Neural progenitor cell (in vitro differentiated cells): Measurements from ENCODE around the gene VAMP1.
"Not testable (repeated sequence)": the region's sequence is repeated elsewhere in the genome, so short reads cannot be mapped to it uniquely, and the experiment has no call there.

Experiments
- EZH2 ChIP-seq: fragments of 200-600 bp; sonication (generic); IDR thresholded peaks from 2 replicates; pipeline ENCODE4 v1.6.1; 2017; ENCODE audit warnings: antibody characterized with exemption, mild to moderate bottlenecking, moderate library complexity
- EZH2phosphoT487 ChIP-seq: fragments of 200-600 bp; sonication (generic); IDR thresholded peaks from 2 replicates; pipeline ENCODE4 v1.6.1; 2017; ENCODE audit warnings: antibody characterized with exemption
- TF ChIP-seq, protein P1 (sequence below): fragments of 200-600 bp; sonication (generic); IDR thresholded peaks from 2 replicates; pipeline ENCODE4 v1.5.1; 2017; ENCODE audit warnings: antibody characterized with exemption, mild to moderate bottlenecking

DNA sequence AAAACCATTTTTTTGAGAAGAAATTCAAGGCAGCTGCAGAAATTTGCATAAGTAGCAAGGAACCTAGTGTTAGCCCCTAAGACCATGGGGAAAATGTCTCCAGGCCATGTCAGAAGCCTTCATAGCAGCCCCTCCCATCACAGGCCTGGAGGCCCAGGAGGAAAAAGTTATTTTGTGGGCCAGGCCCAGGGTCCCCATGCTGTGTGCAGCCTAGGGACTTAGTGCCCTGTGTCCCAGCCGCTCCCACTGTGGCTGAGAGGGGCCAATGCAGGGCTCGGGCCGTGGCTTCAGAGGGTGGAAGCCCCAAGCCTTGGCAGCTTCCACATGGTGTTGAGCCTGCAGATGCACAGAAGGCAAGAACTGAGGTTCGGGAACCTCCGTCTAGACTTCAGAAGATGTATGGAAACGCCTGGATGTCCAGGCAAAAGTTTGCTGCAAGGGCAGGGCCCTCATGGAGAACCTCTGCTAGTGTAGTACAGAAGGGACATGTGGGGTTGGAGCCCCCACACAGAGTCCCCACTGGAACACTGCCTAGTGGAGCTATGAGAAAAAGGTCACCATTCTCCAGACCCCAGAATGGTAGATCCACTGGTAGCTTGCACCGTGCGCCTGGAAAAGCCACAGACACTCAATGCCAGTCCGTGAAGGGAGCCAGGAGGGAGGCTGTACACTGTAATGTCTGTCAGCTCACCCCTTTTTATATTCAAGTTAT is 2.8 kb downstream of the VAMP1 start:
- not testable (repeated sequence) for TF ChIP-seq EZH2, EZH2phosphoT487
- TF ChIP-seq, protein P1, sequence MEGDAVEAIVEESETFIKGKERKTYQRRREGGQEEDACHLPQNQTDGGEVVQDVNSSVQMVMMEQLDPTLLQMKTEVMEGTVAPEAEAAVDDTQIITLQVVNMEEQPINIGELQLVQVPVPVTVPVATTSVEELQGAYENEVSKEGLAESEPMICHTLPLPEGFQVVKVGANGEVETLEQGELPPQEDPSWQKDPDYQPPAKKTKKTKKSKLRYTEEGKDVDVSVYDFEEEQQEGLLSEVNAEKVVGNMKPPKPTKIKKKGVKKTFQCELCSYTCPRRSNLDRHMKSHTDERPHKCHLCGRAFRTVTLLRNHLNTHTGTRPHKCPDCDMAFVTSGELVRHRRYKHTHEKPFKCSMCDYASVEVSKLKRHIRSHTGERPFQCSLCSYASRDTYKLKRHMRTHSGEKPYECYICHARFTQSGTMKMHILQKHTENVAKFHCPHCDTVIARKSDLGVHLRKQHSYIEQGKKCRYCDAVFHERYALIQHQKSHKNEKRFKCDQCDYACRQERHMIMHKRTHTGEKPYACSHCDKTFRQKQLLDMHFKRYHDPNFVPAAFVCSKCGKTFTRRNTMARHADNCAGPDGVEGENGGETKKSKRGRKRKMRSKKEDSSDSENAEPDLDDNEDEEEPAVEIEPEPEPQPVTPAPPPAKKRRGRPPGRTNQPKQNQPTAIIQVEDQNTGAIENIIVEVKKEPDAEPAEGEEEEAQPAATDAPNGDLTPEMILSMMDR = not testable (repeated sequence)
